Measurements from ENCODE around the gene KRTAP12-3. TPM values are rescaled to one million over a fixed set of nuclear protein-coding genes. Genes with fewer than 3 reads are reported as not detected.
"Not testable (repeated sequence)": the region's sequence is repeated elsewhere in the genome, so short reads cannot be mapped to it uniquely, and the experiment has no call there.

KRTAP12-3 gene
- polyA plus RNA-seq, 1 of the 3 experiments (the other 2 are of a cell fraction), result not detected

GRCh38 chr21:44696572-44696971, 38.8 kb downstream of the KRTAP12-3 start:
- H3K27ac ChIP-seq (ENCODE audit: low read depth in 2 of 2, low read length in 1 of 2), result no peak overlapping the region
- ChIA-PET POLR2A (interaction anchor here (0.6 kb wide), 1 partner anchor 813 kb away, joined by 4 read pairs; no protein-coding TSS in a partner anchor), CTCF (interaction anchor here (1.0 kb wide), 1 partner anchor 16 kb away, joined by 3 read pairs; no protein-coding TSS in a partner anchor)
- WGBS (ENCODE audit: low lambda C conversion rate), result 28% methylated on average over 5 of the region's 10 CpGs
- no peaks in the 10 kb centered on the region for H4K20me1 ChIP-seq (ENCODE audit: insufficient read depth)
- H3K4me3 ChIP-seq (ENCODE audit: low read depth in 2 of 2, low read length in 1 of 2), result no peak overlapping the region
- H3K9me3 ChIP-seq, result 0 out of 2 replicates have a peak, but pooled peaks cover 18% of the 10 kb centered on the region
- H3K36me3 ChIP-seq (replicated peaks in 1 of 2; ENCODE audit: control insufficient read depth in 1 of 2, insufficient read depth in 2 of 2, low read length in 1 of 2), result no peaks in the 10 kb centered on the region
- DNase-seq, result peak; percentile 21
- H2AFZ ChIP-seq (ENCODE audit: low read depth), result no peak overlapping the region
- H3K27me3 ChIP-seq (ENCODE audit: insufficient read depth), result peaks cover 56% of the 10 kb centered on the region
- no peaks in the 10 kb centered on the region for H3F3A ChIP-seq (replicated peaks; ENCODE audit: insufficient read depth)
- no peak overlapping the region for H3K4me2 ChIP-seq
- H3K9ac ChIP-seq, result no peak overlapping the region
- TF ChIP-seq RXRA (IDR thresholded peaks at IDR 0.05; ENCODE audit: borderline replicate concordance, low read depth) (no peak), RFX5 (IDR thresholded peaks at IDR 0.05; ENCODE audit: low read length) (no peak), USF2 (IDR thresholded peaks at IDR 0.05; ENCODE audit: borderline replicate concordance, low read depth, low read length) (no peak), POLR2AphosphoS5 (IDR thresholded peaks at IDR 0.05; ENCODE audit: low read depth, low read length) (no peak), SMC3 (IDR thresholded peaks at IDR 0.05; ENCODE audit: low read depth, low read length) (no peak), EP300 (IDR thresholded peaks at IDR 0.05; ENCODE audit: borderline replicate concordance in 1 of 2, low read depth in 1 of 2, low read length in 1 of 2) (no peak), CTCF (IDR thresholded peaks at IDR 0.05) (no peak), SIN3A (IDR thresholded peaks at IDR 0.05; ENCODE audit: borderline replicate concordance, low read depth, low read length) (no peak), NRF1 (IDR thresholded peaks at IDR 0.05; ENCODE audit: low read depth, low read length) (no peak), TEAD4 (IDR thresholded peaks at IDR 0.05; ENCODE audit: borderline replicate concordance, insufficient read depth) (no peak), TAF1 (IDR thresholded peaks at IDR 0.05; ENCODE audit: borderline replicate concordance, low read depth, low read length) (no peak), REST (IDR thresholded peaks at IDR 0.05; ENCODE audit: low read depth, low read length) (no peak), TCF12 (IDR thresholded peaks at IDR 0.05) (no peak), FOSL2 (IDR thresholded peaks at IDR 0.05; ENCODE audit: borderline replicate concordance, low read depth) (no peak), PBX3 (IDR thresholded peaks at IDR 0.05) (no peak), USF1 (IDR thresholded peaks at IDR 0.05; ENCODE audit: borderline replicate concordance, low read depth) (no peak)
- no peaks in the 10 kb centered on the region for H3K9me2 ChIP-seq
- H3K79me2 ChIP-seq (ENCODE audit: insufficient read depth), result no peaks in the 10 kb centered on the region
- no peaks in the 10 kb centered on the region; a peak in 1 of 4 replicates for H3K4me1 ChIP-seq (ENCODE audit: control insufficient read depth in 1 of 2, insufficient read depth in 2 of 2, low read depth in 1 of 2, low read length in 1 of 2)

- POLR2A ChIA-PET; H3K4me3 ChIP-seq (ENCODE audit: low read depth in 2 of 2, low read length in 1 of 2); H3K79me2 ChIP-seq (ENCODE audit: insufficient read depth); H3K9me2 ChIP-seq; H4K20me1 ChIP-seq (ENCODE audit: insufficient read depth); H3F3A ChIP-seq (replicated peaks; ENCODE audit: insufficient read depth); H3K4me1 ChIP-seq (ENCODE audit: control insufficient read depth in 1 of 2, insufficient read depth in 2 of 2, low read depth in 1 of 2, low read length in 1 of 2); H2AFZ ChIP-seq (ENCODE audit: low read depth); H3K27ac ChIP-seq (ENCODE audit: low read depth in 2 of 2, low read length in 1 of 2); H3K36me3 ChIP-seq (replicated peaks in 1 of 2; ENCODE audit: control insufficient read depth in 1 of 2, insufficient read depth in 2 of 2, low read length in 1 of 2); DNase-seq; H3K9ac ChIP-seq; H3K4me2 ChIP-seq: not testable (repeated sequence)
- Histone ChIP-seq H3K9me3 (0 out of 2 replicates have a peak, but pooled peaks cover 15% of the 10 kb centered on the region), H3K27me3 (ENCODE audit: insufficient read depth) (peaks cover 63% of the 10 kb centered on the region)
- WGBS (ENCODE audit: low lambda C conversion rate), result 5% methylated on average over 13 of the region's 21 CpGs
- CTCF ChIA-PET, result interaction anchor here (0.9 to 1.9 kb wide), 2 partner anchors 96 to 186 kb away, joined by 3 to 5 read pairs; no protein-coding TSS in a partner anchor
Measured at GRCh38 chr21:44697172-44697810, 39.6 kb downstream of the KRTAP12-3 start, which contains the start of gene KRTAP10-12. KRTAP10-12 (plus strand) TSS chr21:44697172; CDS start chr21:44697202, 30 bp downstream.

Data from SK-N-SH (cell line).